HG02798 (cell line): ENCODE data around the gene TCF15.

Source experiments
- ATAC-seq: cut with Tn5 transposase; IDR thresholded peaks from one replicate; pipeline ENCODE4 v1.9.1; 2021; ENCODE audit warnings: mild to moderate bottlenecking; ENCODE audit not compliant: unreplicated experiment, poor library complexity

TCF15 gene, protein sequence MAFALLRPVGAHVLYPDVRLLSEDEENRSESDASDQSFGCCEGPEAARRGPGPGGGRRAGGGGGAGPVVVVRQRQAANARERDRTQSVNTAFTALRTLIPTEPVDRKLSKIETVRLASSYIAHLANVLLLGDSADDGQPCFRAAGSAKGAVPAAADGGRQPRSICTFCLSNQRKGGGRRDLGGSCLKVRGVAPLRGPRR

DNA sequence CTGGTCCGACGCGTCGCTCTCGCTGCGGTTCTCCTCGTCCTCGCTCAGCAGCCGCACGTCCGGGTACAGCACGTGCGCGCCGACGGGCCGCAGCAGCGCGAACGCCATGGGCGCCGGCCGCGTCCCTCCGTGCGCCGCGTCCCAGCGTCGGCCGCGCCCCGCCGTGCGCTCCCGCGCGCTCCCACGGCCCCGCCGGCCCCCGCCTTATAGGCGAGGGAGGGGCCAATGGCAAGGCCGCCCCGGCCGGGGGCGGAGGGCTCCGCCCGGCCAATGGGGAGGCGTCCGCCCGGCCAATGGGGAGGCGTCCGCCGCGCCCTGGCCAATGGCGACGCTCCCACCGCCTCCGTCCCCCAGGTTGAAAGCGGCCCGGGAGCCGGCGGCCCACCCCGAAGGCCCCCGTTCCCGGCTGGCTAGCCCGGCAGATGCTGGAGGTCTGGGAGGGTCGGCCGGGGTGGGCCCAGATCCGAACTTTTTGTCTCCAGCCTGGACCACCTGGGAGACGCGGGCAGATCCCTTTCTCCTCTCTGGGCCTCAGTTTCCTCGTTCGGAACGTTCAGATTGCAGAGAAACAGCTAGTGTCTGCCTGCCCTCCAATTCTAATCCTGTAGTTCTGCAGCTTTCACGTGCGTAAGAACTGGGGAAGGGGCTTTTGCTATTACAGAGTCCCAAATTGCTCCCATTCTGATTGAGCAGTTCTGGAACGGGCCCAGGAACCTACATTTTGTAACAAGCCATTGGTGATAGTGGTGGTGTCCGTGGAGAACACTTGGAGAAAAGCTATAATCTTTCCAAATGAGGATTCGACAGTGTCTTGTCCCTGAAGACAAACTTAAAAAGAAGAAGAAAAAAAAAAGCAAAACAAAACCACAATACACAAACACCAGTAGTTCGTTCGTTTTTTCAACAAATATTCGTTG lies at the start of gene TCF15:
Gene TCF15 (minus strand): TSS at position 180 of the 917 bp plus-strand sequence. CDS start 72 bp downstream, at position 108.
- ATAC-seq, result no peak

DNA sequence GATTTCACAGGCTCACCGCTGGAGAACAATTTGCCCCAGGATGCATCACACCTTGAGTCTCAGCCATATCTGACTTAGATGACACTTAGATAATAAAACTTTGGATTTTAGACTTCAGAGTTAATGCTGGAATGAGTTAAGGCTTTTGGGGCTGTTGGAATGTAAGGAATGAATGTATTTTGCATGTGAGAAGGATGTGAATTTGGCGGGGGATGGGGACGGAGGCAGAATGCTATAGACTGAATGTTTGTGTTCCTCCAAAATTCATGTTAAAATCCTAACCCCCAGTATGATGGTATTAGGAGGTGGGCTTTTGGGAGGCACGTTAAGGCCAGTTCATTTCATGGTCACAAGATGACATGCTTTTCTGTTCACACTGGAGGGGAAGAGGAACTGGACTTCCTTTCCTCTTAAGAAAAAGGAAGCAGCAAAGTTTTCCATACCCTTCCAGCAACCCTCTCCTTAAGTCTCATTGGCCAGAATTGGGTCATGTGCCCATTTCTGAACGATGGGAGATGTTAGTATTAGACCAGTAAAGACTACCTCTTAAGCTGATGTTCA lies 48.7 kb upstream of the TCF15 start:
- no peak for ATAC-seq

DNA sequence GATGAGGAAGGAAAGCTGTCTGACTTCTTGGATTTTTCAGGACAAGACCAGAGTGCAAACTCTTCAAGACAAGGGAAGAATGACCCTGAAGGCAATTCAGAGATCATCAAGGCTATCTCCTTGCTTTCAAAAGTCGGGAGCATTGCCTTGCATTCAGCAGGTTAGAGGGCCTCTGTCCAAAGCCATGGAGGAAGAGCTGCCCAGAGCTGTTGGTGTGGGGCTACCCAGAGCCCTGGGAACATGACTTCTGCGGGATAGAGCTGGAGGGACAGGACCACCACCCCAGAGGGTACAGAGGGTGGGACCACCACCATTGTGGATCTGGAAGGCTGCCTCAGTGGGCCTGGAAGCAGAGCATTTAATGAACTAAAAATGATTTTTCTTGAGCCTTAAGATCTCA lies 48.1 kb upstream of the TCF15 start:
- no peak for ATAC-seq

DNA sequence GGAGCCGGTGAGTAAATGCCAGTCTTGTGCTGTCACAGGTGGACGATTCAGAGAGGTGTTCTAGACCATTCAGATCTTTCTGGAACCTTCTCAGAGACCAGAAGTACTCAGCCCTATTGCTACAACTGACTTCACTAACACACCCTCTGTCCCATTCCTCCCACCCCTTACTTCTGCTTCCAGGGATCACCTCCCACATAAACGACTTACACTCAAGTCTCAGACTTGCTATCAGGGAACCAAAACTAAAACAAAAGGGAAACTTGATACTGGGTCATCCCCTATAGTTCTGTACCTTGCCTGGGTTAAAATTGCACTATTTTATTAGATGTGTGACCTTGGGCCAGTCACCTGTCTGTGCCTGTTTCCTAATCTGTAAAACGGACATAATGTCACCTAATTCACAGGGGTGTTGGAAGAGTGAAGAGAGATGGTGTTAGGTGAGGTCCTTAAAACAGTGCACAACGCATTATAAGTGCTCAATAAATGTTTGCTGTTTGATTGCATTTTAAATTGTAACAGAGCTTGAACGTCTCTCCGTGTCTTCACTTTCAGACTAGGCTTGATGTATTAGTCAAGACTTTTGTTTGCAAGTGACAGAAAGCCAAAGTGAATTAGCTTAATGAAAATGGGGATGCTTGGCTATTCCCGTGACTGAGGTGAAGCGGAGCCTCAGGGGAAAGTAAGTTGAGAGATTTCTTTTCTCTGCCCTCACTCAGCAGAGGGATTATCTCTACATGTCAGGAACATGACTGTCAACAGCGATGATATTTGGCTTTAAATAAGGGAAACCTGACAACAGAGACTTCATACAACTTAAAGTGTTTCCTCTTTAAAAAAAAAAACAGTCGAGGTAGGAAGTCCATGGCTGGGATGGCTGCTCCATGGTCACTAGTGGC lies 45.9 kb upstream of the TCF15 start:
- no peak for ATAC-seq

DNA sequence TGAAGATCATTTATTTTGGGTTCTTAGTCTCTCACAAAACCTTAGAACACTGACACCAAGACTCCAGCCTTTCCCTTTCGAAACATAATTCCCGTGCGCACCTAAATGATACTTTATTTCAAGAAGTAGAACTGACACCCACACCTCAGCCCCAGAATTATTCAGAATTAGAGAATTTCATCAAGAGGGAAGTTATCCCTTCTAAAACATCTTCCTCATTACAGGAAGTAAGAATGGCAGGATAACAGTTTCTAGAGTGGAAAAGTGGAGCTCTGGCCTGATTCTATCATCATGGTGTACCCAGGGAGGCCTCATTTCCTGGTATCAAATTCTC lies 44.3 kb upstream of the TCF15 start:
- ATAC-seq, result no peak

DNA sequence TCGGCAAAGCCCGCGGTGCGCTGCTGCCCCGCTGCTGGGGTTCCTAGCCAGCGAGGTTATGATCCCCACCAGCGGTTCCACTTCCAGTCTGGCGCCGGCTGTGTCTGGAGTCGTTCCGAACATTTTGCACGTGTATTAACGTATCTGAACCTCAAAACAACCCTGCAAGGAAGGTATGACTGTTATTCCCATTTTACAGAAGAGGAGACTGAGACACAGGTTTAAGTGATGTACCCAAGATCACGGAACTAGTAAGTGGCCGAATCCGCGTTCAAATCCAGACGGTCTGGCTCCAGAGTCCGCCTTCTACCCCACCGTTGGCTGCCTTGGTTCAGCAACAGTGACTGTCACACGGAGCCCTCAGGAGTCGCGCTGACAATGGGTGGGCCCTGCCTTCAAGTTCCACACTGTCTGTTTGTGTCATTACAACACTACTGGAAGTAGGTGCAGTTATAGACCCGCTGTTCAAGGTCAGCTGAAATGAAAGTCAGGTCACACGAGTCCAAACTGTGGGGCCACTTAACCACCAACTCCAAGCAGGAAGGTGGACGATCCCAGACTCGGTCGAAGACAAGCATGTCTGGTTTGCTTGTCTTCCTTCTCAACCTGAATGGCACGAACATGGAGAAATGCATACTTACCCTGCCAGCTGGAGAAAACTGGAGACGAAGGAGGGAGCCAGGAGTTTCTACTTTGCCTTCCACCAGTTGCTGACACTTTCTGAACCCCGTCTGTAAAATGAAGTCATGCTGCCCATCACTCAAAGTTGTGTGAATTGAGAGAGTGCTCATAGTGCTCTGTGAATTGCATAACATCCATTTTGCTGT lies 43.7 kb upstream of the TCF15 start:
- no peak for ATAC-seq

DNA sequence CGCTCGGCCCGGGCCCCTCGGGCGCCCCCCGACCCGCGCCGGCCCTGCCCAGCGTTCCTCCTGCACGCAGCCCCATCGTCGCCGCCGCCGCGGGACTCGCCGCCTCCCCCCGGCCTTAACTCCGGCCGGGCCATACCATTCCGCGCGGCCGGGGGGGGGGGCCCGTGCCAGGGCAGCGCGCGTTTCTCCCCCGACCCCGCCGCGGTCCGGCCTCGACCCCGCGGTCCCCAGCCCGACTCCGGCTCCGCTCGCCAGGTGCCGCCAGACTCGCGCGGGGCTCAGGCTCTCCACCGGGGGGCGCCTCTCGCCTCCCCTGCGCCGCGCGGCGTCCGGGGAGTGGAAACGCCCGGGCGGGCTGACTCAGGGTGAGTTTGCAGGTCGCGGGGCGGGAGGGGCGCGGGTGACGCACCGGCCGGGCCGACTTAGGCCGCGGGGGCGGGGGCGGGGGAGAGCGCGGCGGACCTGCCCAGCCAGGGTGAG lies 43.0 kb upstream of the TCF15 start, which contains the start of gene SRXN1:
Gene SRXN1 (minus strand): TSS at position 91 of the 480 bp plus-strand sequence. CDS start 15 bp downstream, at position 76.
- ATAC-seq, result peak; percentile 91

DNA sequence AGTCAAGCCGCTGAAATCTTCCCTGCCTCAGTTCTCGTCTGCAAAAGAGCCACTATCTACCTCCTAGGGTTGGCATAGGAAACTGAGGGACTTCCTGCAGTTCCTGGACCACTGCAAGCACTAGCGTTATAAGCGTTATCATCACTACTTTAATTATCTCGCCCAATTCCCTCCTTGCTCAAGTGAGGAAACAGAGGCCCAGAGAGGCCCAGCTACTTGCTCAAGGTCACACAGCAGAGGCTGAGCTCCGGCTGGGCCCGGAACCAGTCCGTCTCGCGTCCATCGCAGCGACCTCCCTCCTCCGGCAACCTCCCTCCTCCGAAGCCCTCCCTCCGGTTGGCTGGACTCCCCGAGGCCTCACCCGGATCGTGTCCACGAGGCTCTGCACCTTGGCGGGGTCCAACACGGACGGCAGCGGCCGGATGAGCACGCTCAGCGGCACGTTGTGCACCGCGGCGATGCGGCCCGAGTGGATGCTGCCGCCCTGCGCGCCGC lies 42.6 kb upstream of the TCF15 start:
- ATAC-seq, result no peak

DNA sequence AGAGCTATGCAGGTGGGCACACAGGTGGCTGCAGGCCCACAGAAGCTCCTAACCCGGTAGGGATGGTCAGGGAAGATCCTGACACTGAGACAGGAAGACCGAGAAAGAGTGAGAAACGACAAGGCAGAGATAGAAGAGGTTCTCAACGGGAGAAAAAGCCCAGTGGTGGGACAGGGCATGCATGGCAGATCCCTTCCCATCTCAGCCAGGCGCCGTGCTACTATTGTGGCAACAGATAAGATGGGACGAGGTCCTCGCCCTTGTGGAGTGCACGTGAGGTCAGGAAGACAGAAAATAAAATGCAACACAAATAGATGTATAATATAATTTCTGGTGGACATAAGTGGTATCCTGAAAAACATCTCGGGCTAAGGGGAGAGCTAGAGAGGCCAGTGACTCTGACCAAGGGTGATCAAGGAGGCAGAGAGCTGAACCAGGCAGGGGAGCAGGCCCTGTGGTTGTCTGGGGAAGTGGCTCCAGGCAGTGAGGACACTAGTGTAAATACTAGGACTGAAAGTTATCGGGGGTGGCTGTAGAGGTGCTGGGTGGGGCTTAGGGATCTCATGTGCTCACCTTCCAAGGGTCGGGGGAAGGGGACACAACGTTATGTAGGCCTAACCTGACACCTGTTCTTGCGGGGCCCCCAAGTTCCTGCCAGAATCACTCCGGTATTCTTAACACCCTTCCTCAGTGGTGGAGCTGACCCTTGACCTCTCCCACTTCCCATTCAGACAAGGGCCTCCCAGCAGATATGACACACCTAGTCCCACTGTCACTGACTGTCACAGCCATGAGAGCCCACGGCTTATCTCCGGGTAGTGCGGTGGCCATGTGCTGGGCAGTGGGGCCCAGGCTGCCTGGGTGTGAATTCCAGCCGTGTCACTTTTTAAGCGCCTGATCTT lies 41.9 kb upstream of the TCF15 start:
- no peak for ATAC-seq

DNA sequence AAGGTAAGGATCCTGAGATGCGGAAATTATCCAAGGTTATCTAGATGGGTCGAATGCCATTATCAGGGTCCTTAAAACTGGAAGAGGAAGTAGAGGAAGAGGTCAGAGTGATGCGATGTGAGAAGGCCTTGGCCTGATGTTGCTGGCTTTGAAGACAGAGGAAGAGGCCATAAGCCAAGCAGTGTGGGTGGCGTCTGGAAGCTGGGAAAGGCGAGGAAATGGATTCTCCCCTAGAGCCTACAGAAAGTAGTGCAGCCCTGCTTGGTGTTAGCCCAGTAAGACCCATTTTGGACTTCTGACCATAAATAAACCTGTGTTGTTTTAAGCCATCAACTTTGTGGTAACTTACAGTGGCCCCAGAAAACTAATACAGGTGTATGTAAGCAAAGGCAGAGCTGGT lies 40.8 kb upstream of the TCF15 start:
- no peak for ATAC-seq

DNA sequence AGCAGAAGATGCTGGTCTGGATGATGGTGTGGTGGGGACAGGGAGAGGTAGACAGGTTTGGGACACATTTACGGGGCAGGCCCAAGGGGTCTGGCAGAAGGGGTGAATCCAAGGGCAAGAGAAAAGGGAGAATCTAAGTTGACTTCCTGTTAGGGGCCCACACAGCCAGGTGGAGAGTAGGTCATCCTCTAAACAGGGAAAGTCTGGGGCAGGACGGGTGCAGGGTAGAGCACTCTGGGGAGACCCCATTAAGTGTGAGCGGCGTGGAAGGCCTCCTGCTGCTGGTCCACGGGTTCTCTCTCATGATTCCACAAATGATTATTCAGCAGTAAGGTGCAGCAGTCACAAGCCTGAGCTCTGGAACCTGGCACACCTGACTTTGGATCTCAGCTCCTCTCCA lies 40.2 kb upstream of the TCF15 start:
- ATAC-seq, result no peak

DNA sequence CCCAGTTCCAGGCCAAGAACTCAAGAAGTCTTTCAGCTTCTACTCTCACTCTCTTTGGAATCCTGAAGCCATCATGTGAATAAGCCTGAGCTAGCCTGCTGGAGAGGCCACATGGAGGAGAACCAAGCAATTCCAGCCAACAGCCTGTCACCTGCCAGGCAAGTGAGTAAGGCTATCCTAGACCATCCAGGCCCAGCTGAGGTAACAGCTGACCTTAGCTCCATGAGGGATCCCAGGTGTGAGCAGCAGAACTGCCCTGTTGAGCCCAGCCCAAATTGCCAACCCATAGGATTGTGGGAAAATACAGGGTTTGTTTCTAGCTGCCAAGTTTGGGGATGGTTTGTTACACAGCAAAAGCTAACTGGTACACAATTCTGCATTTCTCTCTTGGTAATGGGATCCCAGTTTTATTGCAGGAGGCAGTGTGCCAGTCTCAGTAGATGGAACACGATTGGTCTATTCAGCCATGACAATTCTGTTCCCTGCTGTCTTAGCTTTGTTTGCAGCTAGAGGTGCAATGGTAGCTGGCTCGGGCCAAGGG lies 37.4 kb upstream of the TCF15 start:
- no peak for ATAC-seq

DNA sequence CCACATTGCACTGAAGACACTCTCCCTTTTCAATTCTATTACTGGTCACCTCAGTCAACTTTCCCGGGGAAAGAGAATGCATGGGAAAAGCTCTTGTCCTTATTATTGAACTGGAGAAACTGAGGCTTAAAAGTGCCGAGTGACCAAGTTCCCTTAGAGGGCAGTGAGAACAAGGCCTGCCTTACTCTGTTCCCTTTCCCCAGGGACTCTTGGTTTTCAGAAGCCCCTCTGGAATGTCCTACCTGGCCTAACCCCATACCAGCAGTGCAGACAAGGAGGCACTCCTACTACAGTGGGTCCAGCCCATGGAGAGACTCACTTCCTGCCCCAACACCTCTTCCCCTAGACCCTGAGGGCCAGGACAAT lies 36.7 kb upstream of the TCF15 start:
- ATAC-seq, result no peak

DNA sequence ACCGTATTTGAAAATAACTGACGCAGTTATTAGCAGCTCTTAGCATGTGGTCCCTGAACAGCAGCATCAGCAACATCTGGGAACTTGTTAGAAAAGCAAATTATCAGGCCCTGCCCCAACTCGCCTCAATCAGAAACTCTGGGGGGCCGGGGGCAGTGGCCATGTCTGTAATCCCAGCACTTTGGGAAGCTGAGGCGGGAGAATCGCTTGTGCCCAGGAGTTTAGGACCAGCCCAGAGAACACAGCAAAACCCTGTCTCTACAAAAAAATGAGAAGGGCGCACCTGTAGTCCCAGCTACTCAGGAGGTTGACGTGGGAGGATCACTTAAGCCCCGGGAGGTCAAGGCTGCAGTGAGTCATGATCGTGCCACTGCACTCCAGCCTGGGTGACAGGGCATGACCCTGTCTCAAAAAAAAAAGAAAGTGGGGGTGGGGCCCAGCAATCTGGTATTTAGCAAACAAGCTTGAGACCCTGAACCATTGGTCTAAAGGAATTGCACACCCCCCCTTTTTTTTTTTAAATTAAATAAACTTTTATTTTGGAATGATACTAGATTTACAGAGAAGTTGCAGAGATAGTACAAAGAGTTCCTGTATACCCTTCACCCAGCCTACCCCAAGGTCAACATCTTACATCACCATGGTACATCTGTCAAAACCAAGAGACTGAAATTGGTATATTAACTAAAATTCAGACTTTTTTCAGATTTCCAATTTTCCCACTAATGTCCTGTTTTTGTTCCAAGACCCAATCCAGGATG lies 36.2 kb upstream of the TCF15 start:
- ATAC-seq, result no peak

DNA sequence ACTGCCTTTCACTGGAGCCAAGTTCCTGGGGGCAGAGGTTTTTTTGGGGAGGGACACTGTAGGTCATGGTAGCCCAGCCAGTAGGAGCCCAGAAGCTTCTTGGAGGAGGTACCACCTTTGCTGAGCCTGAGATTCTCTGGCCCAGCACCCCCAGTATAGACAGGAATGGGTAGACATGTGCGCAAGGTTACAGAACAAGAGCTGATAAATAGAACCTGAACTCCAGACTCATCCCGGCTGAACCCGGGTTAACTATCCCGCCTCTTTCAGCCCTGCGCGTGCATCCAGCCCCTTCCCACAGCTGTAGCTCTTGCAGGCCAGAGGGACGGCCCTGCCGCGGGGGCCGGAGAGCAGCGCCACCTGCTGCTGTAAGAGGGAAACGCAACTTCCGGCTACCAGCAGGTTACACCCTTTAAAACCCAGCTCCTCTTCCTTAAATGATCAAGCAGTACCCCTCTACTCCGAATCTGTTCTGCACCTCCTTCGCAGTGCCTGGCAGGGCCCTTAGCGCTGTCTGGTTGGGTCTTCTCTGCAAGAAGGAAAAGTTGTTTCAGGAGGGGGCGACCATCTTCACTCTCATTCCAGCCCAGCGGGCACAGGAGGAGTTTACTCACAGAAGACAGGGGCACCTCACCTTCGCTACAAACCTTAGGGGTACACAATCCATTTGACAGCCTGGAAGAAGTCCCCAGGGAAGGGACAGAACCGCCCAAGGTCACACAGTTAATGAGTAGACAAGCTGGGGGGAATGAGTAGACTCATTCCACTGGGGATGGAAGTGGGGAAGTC lies 35.4 kb upstream of the TCF15 start:
- peak; percentile 72 for ATAC-seq

DNA sequence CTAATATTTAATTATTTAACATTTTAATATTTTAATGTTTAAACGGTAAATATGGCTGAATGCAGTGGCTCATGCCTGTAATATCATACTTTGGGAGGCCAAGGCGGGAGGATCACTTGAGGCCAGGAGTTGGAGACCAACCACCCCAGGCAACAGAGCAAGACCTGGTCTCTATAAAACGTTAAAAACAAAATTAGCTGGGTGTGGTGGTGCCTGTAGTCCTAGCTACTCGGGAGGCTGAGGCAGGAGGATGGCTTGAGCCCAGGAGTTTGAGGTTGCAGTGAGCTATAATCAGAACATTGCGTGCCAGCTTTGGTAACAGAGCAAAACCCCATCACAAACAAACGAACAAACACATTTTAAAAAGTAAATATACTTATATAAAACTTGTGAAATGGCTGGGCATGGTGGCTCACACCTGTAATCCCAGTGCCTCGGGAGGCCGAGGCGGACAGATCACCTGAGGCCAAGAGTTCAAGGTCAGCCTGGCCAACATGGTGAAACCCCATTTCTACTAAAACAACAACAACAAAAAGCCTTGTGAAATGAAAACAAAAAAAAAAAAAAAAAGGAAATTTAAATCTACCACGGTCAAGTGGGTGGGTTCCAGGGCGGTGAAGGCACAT lies 34.7 kb upstream of the TCF15 start:
- no peak for ATAC-seq
